HepG2 (cell line): ENCODE results near the gene DUSP7. TPM values are rescaled to one million over a fixed set of nuclear protein-coding genes. Genes with fewer than 3 reads are reported as not detected.

Source experiments
- DPF2 ChIP-seq: sonication (generic); formaldehyde crosslinking; IDR thresholded peaks from 2 replicates; pipeline ENCODE4 v1.4.0; 2020; ENCODE audit warnings: mild to moderate bottlenecking, low read depth, missing genetic modification reagents, borderline replicate concordance
- GRHL1 ChIP-seq: sonication (generic); formaldehyde crosslinking; conservative IDR thresholded peaks from 2 replicates; pipeline ENCODE4 v1.8.0; 2022; ENCODE audit warnings: missing genetic modification reagents
- NFE2L1 ChIP-seq: sonication (generic); formaldehyde crosslinking; IDR thresholded peaks from 2 replicates; pipeline ENCODE4 v1.4.0; 2020; ENCODE audit warnings: missing genetic modification reagents, mild to moderate bottlenecking, borderline replicate concordance
- NFYC ChIP-seq: IDR thresholded peaks from 2 replicates; pipeline ENCODE4 v1.6.1; 2016; ENCODE audit warnings: missing genetic modification reagents, missing compliant biosample characterization
- PRDM10 ChIP-seq: sonication (generic); formaldehyde crosslinking; IDR thresholded peaks from 2 replicates; pipeline ENCODE4 v1.4.0; 2020; ENCODE audit warnings: low read depth, missing genetic modification reagents
- RELA ChIP-seq: sonication (generic); formaldehyde crosslinking; IDR thresholded peaks from 2 replicates; pipeline ENCODE4 v1.4.0; 2020; ENCODE audit warnings: missing genetic modification reagents
- RFX5 ChIP-seq: IDR thresholded peaks from 2 replicates; pipeline ENCODE4 v1.6.1; 2011; ENCODE audit warnings: low read depth, low read length, improper control_type of control experiment
- RNF219 ChIP-seq: sonication (generic); formaldehyde crosslinking; IDR thresholded peaks from 2 replicates; pipeline ENCODE4 v1.5.0; 2020; ENCODE audit warnings: mild to moderate bottlenecking, missing genetic modification reagents
- SATB2 ChIP-seq: sonication (generic); formaldehyde crosslinking; IDR thresholded peaks from 2 replicates; pipeline ENCODE4 v1.5.0; 2020; ENCODE audit warnings: missing genetic modification reagents
- SKIL ChIP-seq: sonication (generic); formaldehyde crosslinking; IDR thresholded peaks from 2 replicates; pipeline ENCODE4 v1.8.0; 2022; ENCODE audit warnings: missing genetic modification reagents, mild to moderate bottlenecking, moderate library complexity, borderline replicate concordance
- SMAD1 ChIP-seq: sonication (generic); formaldehyde crosslinking; IDR thresholded peaks from 2 replicates; pipeline ENCODE4 v1.4.0; 2020; ENCODE audit warnings: missing genetic modification reagents, low read depth, mild to moderate bottlenecking, borderline replicate concordance
- SP5 ChIP-seq: IDR thresholded peaks from 2 replicates; pipeline ENCODE4 v1.6.1; 2016; ENCODE audit warnings: low read depth, borderline replicate concordance
- TEAD3 ChIP-seq: optimal IDR thresholded peaks from 2 replicates; pipeline ENCODE3; 2016; ENCODE audit warnings: borderline replicate concordance
- XRCC5 ChIP-seq: fragments of 200-400 bp; formaldehyde crosslinking; optimal IDR thresholded peaks from 2 replicates; pipeline ENCODE3; 2017; ENCODE audit warnings: mild to moderate bottlenecking, low read length
- ZFP41 ChIP-seq: sonication (generic); formaldehyde crosslinking; IDR thresholded peaks from 2 replicates; pipeline ENCODE4 v1.4.0; 2020; ENCODE audit warnings: mild to moderate bottlenecking, missing genetic modification reagents, borderline replicate concordance
- ZMAT5 ChIP-seq: sonication (generic); formaldehyde crosslinking; IDR thresholded peaks from 2 replicates; pipeline ENCODE4 v1.5.0; 2020; ENCODE audit warnings: mild to moderate bottlenecking, low read depth, missing genetic modification reagents, borderline replicate concordance
- ZNF724P ChIP-seq: sonication (generic); formaldehyde crosslinking; IDR thresholded peaks from 2 replicates; pipeline ENCODE4 v1.8.0; 2022; ENCODE audit warnings: missing genetic modification reagents, borderline replicate concordance
- polyA plus RNA-seq, 8 experiments: library from polyadenylated mRNA; depleted of rRNA in 3 of 8; stranded (reverse) in 7 of 8; unstranded in 1 of 8; fragments of >200 nt; fragmentation: Illumina TruSeq in 4 of 8; extraction: Trizol in 4 of 8; gene quantifications; 2 replicates each; pipeline versions ENCODE4 v1.2.1 to v1.2.3, GENCODE V29; 2011 to 2016; ENCODE audit warnings: low read depth in 4 of 8, missing spikeins in 1 of 8, mixed read lengths in 1 of 8; ENCODE audit not compliant: insufficient read depth in 1 of 8
- total RNA-seq, 5 experiments: library from RNA; depleted of rRNA; stranded (reverse); fragments of >200 nt; fragmentation: Illumina TruSeq; extraction: Trizol; gene quantifications; 2 replicates each; pipeline ENCODE4 v1.2.3, GENCODE V29; 2016; ENCODE audit warnings: low read depth in 1 of 5

Gene DUSP7
- total and polyA plus RNA-seq, 2 of the 13 experiments (the other 11 are each of a cell fraction or from before 2014, with no cell fraction given), result 6.6 to 8.8 TPM

GRCh38 chr3:52056968-52057811, 819 bp upstream of the DUSP7 start (continued):
- TF ChIP-seq PRDM10 (CRISPR knock-in tag) (peak; percentile 68; the same call in 1 of the 2 replicates), RNF219 (no peak), ZMAT5 (CRISPR knock-in tag) (no peak), ZFP41 (CRISPR knock-in tag) (no peak), SKIL (CRISPR knock-in tag) (no peak), GRHL1 (CRISPR knock-in tag) (no peak), XRCC5 (no peak), DPF2 (CRISPR knock-in tag) (no peak), NFE2L1 (CRISPR knock-in tag) (no peak), SMAD1 (CRISPR knock-in tag) (0 out of 2 replicates have a peak, but pooled peaks have one; percentile 58), SATB2 (no peak), SP5 (CRISPR knock-in tag) (peak; percentile 77), RELA (CRISPR knock-in tag) (no peak), RFX5 (0 out of 2 replicates have a peak, but pooled peaks have one; percentile 23), ZNF724P (CRISPR knock-in tag) (no peak), TEAD3 (peak; percentile 15), NFYC (CRISPR knock-in tag) (peak; percentile 93)
